ENCODE data around the gene CDH23. TPM values are rescaled to one million over a fixed set of nuclear protein-coding genes. Genes with fewer than 3 reads are reported as not detected.

The CDH23 gene
- total RNA-seq, 1 experiment from 2014 or later = 7.8 TPM

DNA sequence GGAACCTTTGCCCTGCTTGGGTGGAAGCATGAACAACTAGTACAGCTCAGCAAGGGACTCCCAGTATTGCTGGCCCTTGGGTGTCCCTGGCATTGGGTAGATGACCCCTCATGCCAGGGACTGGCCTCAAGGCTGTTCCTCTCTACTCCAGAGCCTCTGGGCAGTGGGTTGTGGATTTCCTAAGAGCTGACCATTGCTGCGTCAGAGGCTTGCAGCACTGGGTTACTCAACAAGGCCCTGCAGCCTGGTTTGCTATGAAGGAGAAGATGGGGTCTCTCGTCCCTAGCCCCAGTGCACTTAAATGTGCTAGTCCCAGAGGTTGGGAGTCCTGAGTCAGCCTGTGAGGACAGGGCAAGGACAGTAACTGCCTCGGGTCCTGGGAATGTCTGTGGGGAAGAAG lies 374.1 kb downstream of the CDH23 start:
- TF ChIP-seq, protein P1, sequence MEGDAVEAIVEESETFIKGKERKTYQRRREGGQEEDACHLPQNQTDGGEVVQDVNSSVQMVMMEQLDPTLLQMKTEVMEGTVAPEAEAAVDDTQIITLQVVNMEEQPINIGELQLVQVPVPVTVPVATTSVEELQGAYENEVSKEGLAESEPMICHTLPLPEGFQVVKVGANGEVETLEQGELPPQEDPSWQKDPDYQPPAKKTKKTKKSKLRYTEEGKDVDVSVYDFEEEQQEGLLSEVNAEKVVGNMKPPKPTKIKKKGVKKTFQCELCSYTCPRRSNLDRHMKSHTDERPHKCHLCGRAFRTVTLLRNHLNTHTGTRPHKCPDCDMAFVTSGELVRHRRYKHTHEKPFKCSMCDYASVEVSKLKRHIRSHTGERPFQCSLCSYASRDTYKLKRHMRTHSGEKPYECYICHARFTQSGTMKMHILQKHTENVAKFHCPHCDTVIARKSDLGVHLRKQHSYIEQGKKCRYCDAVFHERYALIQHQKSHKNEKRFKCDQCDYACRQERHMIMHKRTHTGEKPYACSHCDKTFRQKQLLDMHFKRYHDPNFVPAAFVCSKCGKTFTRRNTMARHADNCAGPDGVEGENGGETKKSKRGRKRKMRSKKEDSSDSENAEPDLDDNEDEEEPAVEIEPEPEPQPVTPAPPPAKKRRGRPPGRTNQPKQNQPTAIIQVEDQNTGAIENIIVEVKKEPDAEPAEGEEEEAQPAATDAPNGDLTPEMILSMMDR (conservative IDR thresholded peaks at IDR 0.05) = no peak
- no peak for TF ChIP-seq EZH2 (IDR thresholded peaks at IDR 0.05; ENCODE audit: low read depth)
- Histone ChIP-seq H3K4me2 (peak overlapping the region; percentile 99), H4K20me1 (ENCODE audit: insufficient read depth) (no peaks in the 10 kb centered on the region), H3K27ac (peak overlapping the region; percentile 53), H2AFZ (no peak overlapping the region), H3K36me3 (ENCODE audit: low read depth) (peaks cover 6% of the 10 kb centered on the region), H3K4me3 (no peak overlapping the region), H3K4me1 (replicated peaks; ENCODE audit: insufficient read depth) (peaks cover 85% of the 10 kb centered on the region), H3F3A (ENCODE audit: insufficient read depth, low read depth) (peaks cover 57% of the 10 kb centered on the region), H3K9me3 (ENCODE audit: insufficient read depth, low read depth) (no peaks in the 10 kb centered on the region), H3K9me2 (ENCODE audit: insufficient read depth) (no peaks in the 10 kb centered on the region), H3K79me2 (ENCODE audit: low read depth) (peaks cover 43% of the 10 kb centered on the region), H3K27me3 (ENCODE audit: insufficient read depth, low read depth) (no peaks in the 10 kb centered on the region)
- ChIA-PET POLR2A (ENCODE audit: unreplicated experiment) (no interaction called here), CTCF (no interaction called here)
- intact Hi-C loops (cut with micrococcal nuclease; ENCODE audit: unreplicated experiment) = no loop called here
- DNase-seq = peak in 1 of 2 experiments; percentile 52
- no TSS peak for BruUV-seq (replicated peaks)

DNA sequence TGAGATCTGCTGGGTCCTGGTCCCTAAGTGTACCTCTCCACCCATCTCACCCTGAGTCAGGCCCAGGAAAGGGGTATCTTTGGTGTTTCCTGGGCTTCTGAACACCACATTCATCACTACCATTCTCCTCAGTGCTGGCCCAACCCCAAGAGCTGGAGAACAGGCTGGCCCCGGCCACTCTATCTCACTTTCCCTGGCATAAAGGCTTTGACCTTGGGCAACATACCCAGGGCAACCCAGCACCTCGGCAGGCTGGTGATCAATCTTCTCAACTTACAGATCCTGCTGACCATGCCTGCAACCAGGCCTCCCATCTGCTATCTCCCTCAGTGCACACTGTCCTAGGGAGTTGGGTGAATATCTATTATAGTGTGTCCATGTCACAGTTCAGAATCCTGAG lies 374.5 kb downstream of the CDH23 start:
- TF ChIP-seq, protein P1 (conservative IDR thresholded peaks at IDR 0.05) = no peak
- TF ChIP-seq EZH2 (IDR thresholded peaks at IDR 0.05; ENCODE audit: low read depth) = no peak
- no peak overlapping the region for H2AFZ ChIP-seq
- H3K9me3 ChIP-seq (ENCODE audit: insufficient read depth, low read depth) = no peaks in the 10 kb centered on the region
- peaks cover 6% of the 10 kb centered on the region for H3K36me3 ChIP-seq (ENCODE audit: low read depth)
- ChIA-PET CTCF (no interaction called here), POLR2A (ENCODE audit: unreplicated experiment) (no interaction called here)
- peaks cover 43% of the 10 kb centered on the region for H3K79me2 ChIP-seq (ENCODE audit: low read depth)
- no peaks in the 10 kb centered on the region for H3K27me3 ChIP-seq (ENCODE audit: insufficient read depth, low read depth)
- H3K4me1 ChIP-seq (replicated peaks; ENCODE audit: insufficient read depth) = peaks cover 81% of the 10 kb centered on the region
- H3K9me2 ChIP-seq (ENCODE audit: insufficient read depth) = no peaks in the 10 kb centered on the region
- no peak for DNase-seq
- H3K4me3 ChIP-seq = peak overlapping the region; percentile 81; the same call in 1 of the 2 replicates
- no TSS peak for BruUV-seq (replicated peaks)
- H3K4me2 ChIP-seq = peak overlapping the region; percentile 99
- peak overlapping the region; percentile 53 for H3K27ac ChIP-seq
- H4K20me1 ChIP-seq (ENCODE audit: insufficient read depth) = no peaks in the 10 kb centered on the region
- H3F3A ChIP-seq (ENCODE audit: insufficient read depth, low read depth) = peaks cover 53% of the 10 kb centered on the region
- intact Hi-C loops (cut with micrococcal nuclease; ENCODE audit: unreplicated experiment) = no loop called here

GRCh38 chr10:71771821-71772617 lies 375.3 kb downstream of the CDH23 start:
- H3K27ac ChIP-seq = 0 out of 2 replicates have a peak overlapping the region, but pooled peaks have one; percentile 53
- no peak for TF ChIP-seq EZH2 (IDR thresholded peaks at IDR 0.05; ENCODE audit: low read depth)
- TF ChIP-seq, protein P1 (conservative IDR thresholded peaks at IDR 0.05) = no peak
- H3K36me3 ChIP-seq (ENCODE audit: low read depth) = peaks cover 6% of the 10 kb centered on the region
- no peak overlapping the region for H2AFZ ChIP-seq
- peaks cover 47% of the 10 kb centered on the region for H3F3A ChIP-seq (ENCODE audit: insufficient read depth, low read depth)
- H3K27me3 ChIP-seq (ENCODE audit: insufficient read depth, low read depth) = no peaks in the 10 kb centered on the region
- H3K9me2 ChIP-seq (ENCODE audit: insufficient read depth) = no peaks in the 10 kb centered on the region
- POLR2A ChIA-PET (ENCODE audit: unreplicated experiment) = interaction anchor here (0.6 kb wide), 2 partner anchors 79 to 463 kb away, joined by 5 read pairs; partner anchors contain the start of gene PSAP
- CTCF ChIA-PET = interaction anchor here (1.0 to 1.6 kb wide), 3 partner anchors 57 to 75 kb away, joined by 3 to 6 read pairs (median 4); no protein-coding TSS in a partner anchor
- no peaks in the 10 kb centered on the region for H4K20me1 ChIP-seq (ENCODE audit: insufficient read depth)
- H3K79me2 ChIP-seq (ENCODE audit: low read depth) = peaks cover 43% of the 10 kb centered on the region
- H3K9me3 ChIP-seq (ENCODE audit: insufficient read depth, low read depth) = no peaks in the 10 kb centered on the region
- peak overlapping the region; percentile 99 for H3K4me2 ChIP-seq
- intact Hi-C loops (cut with micrococcal nuclease; ENCODE audit: unreplicated experiment) = loop anchor here (2.0 kb wide), 2 partner anchors 73 to 117 kb away; no protein-coding TSS in a partner anchor
- BruUV-seq (replicated peaks) = no TSS peak
- DNase-seq = peak; percentile 76 to 79
- H3K4me1 ChIP-seq (replicated peaks; ENCODE audit: insufficient read depth) = peaks cover 74% of the 10 kb centered on the region
- peak overlapping the region; percentile 81 for H3K4me3 ChIP-seq
